ENCODE results near the gene PRR16.

- TF ChIP-seq CTCF (IDR thresholded peaks at IDR 0.05) (no peak), POLR2AphosphoS5 (IDR thresholded peaks at IDR 0.05) (no peak), POLR2A (IDR thresholded peaks at IDR 0.05) (no peak), EP300 (IDR thresholded peaks at IDR 0.05) (no peak)
Observed at GRCh38 chr5:120430572-120430971, 33.5 kb upstream of the PRR16 start.

All from sigmoid colon (tissue), 4 donors.